ENCODE measurements around the gene GRM5.
"Not testable (repeated sequence)": the region's sequence is repeated elsewhere in the genome, so short reads cannot be mapped to it uniquely, and the experiment has no call there.

GRM5 gene

GRCh38 chr11:89061839-89062238 lies 3.9 kb downstream of the GRM5 start:
- not testable (repeated sequence) for H3K4me2 ChIP-seq (ENCODE audit: low read length); H3K79me2 ChIP-seq; H3K4me3 ChIP-seq (ENCODE audit: low read depth, low read length); H3K9ac ChIP-seq; H3K4me1 ChIP-seq; H3K36me3 ChIP-seq (ENCODE audit: control insufficient read depth, insufficient read depth, low read length); H3K27me3 ChIP-seq (ENCODE audit: control insufficient read depth, insufficient read depth, low read length); H2AFZ ChIP-seq; H3K27ac ChIP-seq; H3K9me3 ChIP-seq (ENCODE audit: control insufficient read depth, low read length)

DNA sequence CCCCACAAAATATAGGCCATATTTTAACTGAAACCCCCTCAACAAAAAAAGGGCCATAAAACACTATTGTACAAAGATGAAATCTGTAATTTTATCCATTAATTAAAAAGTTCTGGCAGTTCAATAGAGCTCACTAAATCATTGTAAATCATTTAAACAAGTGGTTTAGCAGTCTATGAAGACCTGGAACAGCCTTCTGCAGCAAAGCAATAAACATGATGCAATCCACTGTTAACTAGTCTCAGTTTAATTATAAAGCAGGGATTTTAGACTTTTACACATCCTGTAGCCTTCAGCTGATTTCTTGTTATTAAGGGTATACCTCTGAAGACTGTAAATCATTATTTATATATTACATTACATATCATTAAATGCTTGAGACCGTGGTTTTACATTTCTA lies 8.4 kb downstream of the GRM5 start:
- not testable (repeated sequence) for H3K9me3 ChIP-seq (ENCODE audit: control insufficient read depth, low read length); H3K79me2 ChIP-seq; H2AFZ ChIP-seq; H3K4me3 ChIP-seq (ENCODE audit: low read depth, low read length); H3K27ac ChIP-seq; H3K4me1 ChIP-seq; H3K9ac ChIP-seq; H3K36me3 ChIP-seq (ENCODE audit: control insufficient read depth, insufficient read depth, low read length); H3K4me2 ChIP-seq (ENCODE audit: low read length); H3K27me3 ChIP-seq (ENCODE audit: control insufficient read depth, insufficient read depth, low read length)

- no peak overlapping the region for H3K4me2 ChIP-seq (ENCODE audit: low read length)
- H3K27ac ChIP-seq: no peak overlapping the region
- TF ChIP-seq, protein P1, sequence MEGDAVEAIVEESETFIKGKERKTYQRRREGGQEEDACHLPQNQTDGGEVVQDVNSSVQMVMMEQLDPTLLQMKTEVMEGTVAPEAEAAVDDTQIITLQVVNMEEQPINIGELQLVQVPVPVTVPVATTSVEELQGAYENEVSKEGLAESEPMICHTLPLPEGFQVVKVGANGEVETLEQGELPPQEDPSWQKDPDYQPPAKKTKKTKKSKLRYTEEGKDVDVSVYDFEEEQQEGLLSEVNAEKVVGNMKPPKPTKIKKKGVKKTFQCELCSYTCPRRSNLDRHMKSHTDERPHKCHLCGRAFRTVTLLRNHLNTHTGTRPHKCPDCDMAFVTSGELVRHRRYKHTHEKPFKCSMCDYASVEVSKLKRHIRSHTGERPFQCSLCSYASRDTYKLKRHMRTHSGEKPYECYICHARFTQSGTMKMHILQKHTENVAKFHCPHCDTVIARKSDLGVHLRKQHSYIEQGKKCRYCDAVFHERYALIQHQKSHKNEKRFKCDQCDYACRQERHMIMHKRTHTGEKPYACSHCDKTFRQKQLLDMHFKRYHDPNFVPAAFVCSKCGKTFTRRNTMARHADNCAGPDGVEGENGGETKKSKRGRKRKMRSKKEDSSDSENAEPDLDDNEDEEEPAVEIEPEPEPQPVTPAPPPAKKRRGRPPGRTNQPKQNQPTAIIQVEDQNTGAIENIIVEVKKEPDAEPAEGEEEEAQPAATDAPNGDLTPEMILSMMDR (IDR thresholded peaks at IDR 0.05): no peak
- no peak overlapping the region for H3K9ac ChIP-seq
- H3K9me3 ChIP-seq (ENCODE audit: control insufficient read depth, low read length): no peaks in the 10 kb centered on the region
- H3K36me3 ChIP-seq (ENCODE audit: control insufficient read depth, insufficient read depth, low read length): no peaks in the 10 kb centered on the region
- H3K27me3 ChIP-seq (ENCODE audit: control insufficient read depth, insufficient read depth, low read length): no peaks in the 10 kb centered on the region
- no peaks in the 10 kb centered on the region for H3K79me2 ChIP-seq
- no peak overlapping the region for H3K4me3 ChIP-seq (ENCODE audit: low read depth, low read length)
- H2AFZ ChIP-seq: no peak overlapping the region
- H3K4me1 ChIP-seq: no peaks in the 10 kb centered on the region
Observed at GRCh38 chr11:89052220-89052619, 13.6 kb downstream of the GRM5 start.

DNA sequence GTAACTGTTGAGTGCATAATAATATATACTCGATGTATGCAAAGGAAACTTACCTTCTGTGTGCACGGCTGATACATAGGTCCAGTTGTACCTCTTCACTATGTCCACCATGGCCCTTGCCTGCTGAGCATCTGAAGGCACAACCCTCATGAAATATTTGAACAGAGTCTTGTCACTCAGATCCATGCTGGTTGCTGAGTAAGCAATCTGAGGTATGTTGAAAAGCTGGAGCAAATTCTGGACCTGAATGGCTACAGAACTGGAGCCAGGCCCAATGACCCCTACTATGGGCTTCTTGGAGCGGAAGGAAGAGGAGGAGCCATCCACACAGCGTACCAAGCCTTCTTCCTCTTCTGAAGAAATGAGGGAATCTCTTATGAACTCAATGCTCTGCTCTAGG lies 18.6 kb downstream of the GRM5 start:
- not testable (repeated sequence) for H3K79me2 ChIP-seq; H3K27ac ChIP-seq; H3K4me1 ChIP-seq; H3K27me3 ChIP-seq (ENCODE audit: control insufficient read depth, insufficient read depth, low read length); H3K4me3 ChIP-seq (ENCODE audit: low read depth, low read length); H3K36me3 ChIP-seq (ENCODE audit: control insufficient read depth, insufficient read depth, low read length); H3K4me2 ChIP-seq (ENCODE audit: low read length); H3K9me3 ChIP-seq (ENCODE audit: control insufficient read depth, low read length); H2AFZ ChIP-seq; H3K9ac ChIP-seq

- H3K36me3 ChIP-seq (ENCODE audit: control insufficient read depth, insufficient read depth, low read length); H2AFZ ChIP-seq; H3K27me3 ChIP-seq (ENCODE audit: control insufficient read depth, insufficient read depth, low read length); H3K4me2 ChIP-seq (ENCODE audit: low read length); H3K9ac ChIP-seq; H3K79me2 ChIP-seq; H3K4me1 ChIP-seq; H3K9me3 ChIP-seq (ENCODE audit: control insufficient read depth, low read length); H3K27ac ChIP-seq; H3K4me3 ChIP-seq (ENCODE audit: low read depth, low read length): not testable (repeated sequence)
Observed at GRCh38 chr11:89043861-89044588, 21.8 kb downstream of the GRM5 start.

DNA sequence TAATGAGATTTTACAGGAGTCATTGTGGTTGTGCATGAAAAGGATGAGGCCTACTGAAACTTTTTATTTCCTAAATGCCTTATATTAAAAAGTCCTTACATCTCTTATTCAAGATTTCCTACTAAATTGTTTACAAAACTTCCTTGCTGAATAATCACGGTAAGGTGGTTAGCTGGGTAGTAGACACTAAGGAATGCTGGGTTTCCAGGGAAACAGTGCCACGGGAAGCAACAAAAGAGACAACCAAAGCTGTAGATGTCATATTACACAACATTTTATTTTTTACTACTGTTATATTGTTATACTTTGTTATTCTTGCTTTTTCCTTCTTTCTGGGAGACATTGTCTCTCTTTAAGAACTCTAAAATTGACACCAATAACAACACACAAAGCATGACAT lies 36.1 kb downstream of the GRM5 start:
- H3K79me2 ChIP-seq; H3K9ac ChIP-seq; H3K27ac ChIP-seq; H3K4me3 ChIP-seq (ENCODE audit: low read depth, low read length); H3K27me3 ChIP-seq (ENCODE audit: control insufficient read depth, insufficient read depth, low read length); H3K4me1 ChIP-seq; H3K9me3 ChIP-seq (ENCODE audit: control insufficient read depth, low read length); H2AFZ ChIP-seq; H3K4me2 ChIP-seq (ENCODE audit: low read length); H3K36me3 ChIP-seq (ENCODE audit: control insufficient read depth, insufficient read depth, low read length): not testable (repeated sequence)

DNA sequence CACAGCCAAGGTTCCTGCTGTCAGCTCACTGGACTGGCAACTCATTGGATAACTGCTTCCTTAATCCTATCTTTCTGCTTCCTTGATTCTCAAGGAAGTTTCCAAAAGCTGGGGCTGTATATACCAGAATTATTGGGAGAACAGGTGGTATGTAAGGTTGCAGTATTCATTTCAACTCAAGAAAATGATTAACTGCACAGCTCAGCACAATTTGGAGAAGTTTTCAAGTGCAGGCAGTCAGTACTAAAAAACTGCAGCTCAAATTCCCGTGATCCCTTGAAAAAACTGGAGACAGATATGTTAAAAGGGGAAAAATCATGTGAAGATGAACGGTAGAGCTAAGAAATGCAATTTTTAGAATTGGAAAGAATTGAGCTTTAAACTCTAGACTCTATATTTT lies 44.4 kb downstream of the GRM5 start:
- no peaks in the 10 kb centered on the region for H3K79me2 ChIP-seq
- TF ChIP-seq, protein P1 (IDR thresholded peaks at IDR 0.05): no peak
- H3K4me1 ChIP-seq: no peaks in the 10 kb centered on the region
- no peaks in the 10 kb centered on the region for H3K9me3 ChIP-seq (ENCODE audit: control insufficient read depth, low read length)
- H3K4me2 ChIP-seq (ENCODE audit: low read length): no peak overlapping the region
- no peak overlapping the region for H3K9ac ChIP-seq
- H2AFZ ChIP-seq: no peak overlapping the region
- no peaks in the 10 kb centered on the region for H3K36me3 ChIP-seq (ENCODE audit: control insufficient read depth, insufficient read depth, low read length)
- H3K27ac ChIP-seq: no peak overlapping the region
- no peaks in the 10 kb centered on the region for H3K27me3 ChIP-seq (ENCODE audit: control insufficient read depth, insufficient read depth, low read length)
- no peak overlapping the region for H3K4me3 ChIP-seq (ENCODE audit: low read depth, low read length)

- H3K9me3 ChIP-seq (ENCODE audit: control insufficient read depth, low read length); H3K27ac ChIP-seq; H3K79me2 ChIP-seq; H3K4me2 ChIP-seq (ENCODE audit: low read length); H3K4me1 ChIP-seq; H2AFZ ChIP-seq; H3K4me3 ChIP-seq (ENCODE audit: low read depth, low read length); H3K27me3 ChIP-seq (ENCODE audit: control insufficient read depth, insufficient read depth, low read length); H3K9ac ChIP-seq; H3K36me3 ChIP-seq (ENCODE audit: control insufficient read depth, insufficient read depth, low read length): not testable (repeated sequence)
Observed at GRCh38 chr11:89019827-89020547, 45.8 kb downstream of the GRM5 start.

All from parathyroid adenoma (tissue), 2 donors.